ENCODE measurements around the gene MIGA2. TPM values are rescaled to one million over a fixed set of nuclear protein-coding genes. Genes with fewer than 3 reads are reported as not detected.

MIGA2 gene
- total and polyA plus RNA-seq, 10 donors, result 20.2 to 47.1 (median 34.4) TPM

- 84 to 90% (median 85%) methylated on average over 16 to 18 of the region's 18 CpGs for WGBS, 5 donors
Measured at GRCh38 chr9:129078691-129079503, 42.5 kb downstream of the MIGA2 start.

GRCh38 chr9:129079829-129080228 lies 43.4 kb downstream of the MIGA2 start:
- H3K27me3 ChIP-seq (replicated peaks in 1 of 7), result no peaks in the 10 kb centered on the region
- H3K9me3 ChIP-seq, result no peaks in the 10 kb centered on the region
- no peak for DNase-seq
- peak overlapping the region in 6 of 8 donors; percentile 72 to 100 (median 91) for H3K4me3 ChIP-seq
- peak overlapping the region in 3 of 8 donors; percentile 90 to 95 (median 91) for H3K27ac ChIP-seq
- TF ChIP-seq POLR2A (IDR thresholded peaks at IDR 0.05) (no peak), POLR2AphosphoS5 (IDR thresholded peaks at IDR 0.05) (no peak), CTCF (IDR thresholded peaks at IDR 0.05 in 8 of 11, conservative IDR thresholded peaks at IDR 0.05 in 3 of 11) (no peak)
- intact Hi-C loops (cut with DNase I; ENCODE audit: low total_unique reads), result no loop called here
- 86 to 91% (median 87%) methylated on average over 13 of the region's 13 CpGs for WGBS, 5 donors
- peaks cover 0 to 12% (median 2%) of the 10 kb centered on the region in 6 donors for H3K36me3 ChIP-seq
- H3K4me1 ChIP-seq, result peaks cover 16 to 45% (median 26%) of the 10 kb centered on the region in 6 donors

More at GRCh38 chr9:129078691-129079503, 42.5 kb downstream of the MIGA2 start:
- Histone ChIP-seq H3K27ac (no peak overlapping the region), H3K36me3 (peaks cover 0 to 3% (median 0%) of the 10 kb centered on the region in 6 donors), H3K4me1 (peaks cover 16 to 41% (median 26%) of the 10 kb centered on the region in 6 donors), H3K27me3 (replicated peaks in 1 of 7) (no peaks in the 10 kb centered on the region), H3K4me3 (no peak overlapping the region), H3K9me3 (no peaks in the 10 kb centered on the region)
- no peak for TF ChIP-seq POLR2A (IDR thresholded peaks at IDR 0.05)
- no peak for TF ChIP-seq CTCF (IDR thresholded peaks at IDR 0.05 in 8 of 11, conservative IDR thresholded peaks at IDR 0.05 in 3 of 11)
- TF ChIP-seq POLR2AphosphoS5 (IDR thresholded peaks at IDR 0.05), result no peak
- DNase-seq, result no peak
- intact Hi-C loops (cut with DNase I; ENCODE audit: low total_unique reads), result no loop called here

- 5 to 10% (median 7%) methylated on average over 12 of the region's 12 CpGs for WGBS, 5 donors
- Histone ChIP-seq H3K9me3 (no peaks in the 10 kb centered on the region), H3K4me1 (peaks cover 16 to 45% (median 26%) of the 10 kb centered on the region in 6 donors), H3K27me3 (replicated peaks in 1 of 7) (no peaks in the 10 kb centered on the region), H3K4me3 (peak overlapping the region; percentile 72 to 100 (median 91)), H3K36me3 (peaks cover 0 to 16% (median 6%) of the 10 kb centered on the region in 6 donors), H3K27ac (peak overlapping the region in 6 of 8 donors; percentile 33 to 95 (median 90))
- DNase-seq, result no peak
- no peak for TF ChIP-seq POLR2A (IDR thresholded peaks at IDR 0.05)
- TF ChIP-seq CTCF (IDR thresholded peaks at IDR 0.05 in 8 of 11, conservative IDR thresholded peaks at IDR 0.05 in 3 of 11), result no peak
- TF ChIP-seq POLR2AphosphoS5 (IDR thresholded peaks at IDR 0.05), result no peak
- intact Hi-C loops (cut with DNase I; ENCODE audit: low total_unique reads), result no loop called here
Measured at GRCh38 chr9:129080298-129080600, 43.8 kb downstream of the MIGA2 start.

All from spleen (tissue), 11 donors.